Dendritic cell treated with granulocyte-macrophage colony-stimulating factor and Interleukin-4, amounts not matched to agents 40 ng/mL and 50 ng/mL, for 4 days (primary cell): Measurements from ENCODE around the gene SIT1.

Source experiments
- H3K27ac Mint-ChIP-seq: one replicate; pipeline ENCODE4 v1.8.0; 2022; ENCODE audit warnings: mild to moderate bottlenecking, mixed read lengths
- H3K27me3 Mint-ChIP-seq: one replicate; pipeline ENCODE4 v1.8.0; 2022; ENCODE audit warnings: mild to moderate bottlenecking, mixed read lengths
- H3K36me3 Mint-ChIP-seq: one replicate; pipeline ENCODE4 v1.8.0; 2022; ENCODE audit warnings: low read depth, mixed read lengths
- H3K4me1 Mint-ChIP-seq: one replicate; pipeline ENCODE4 v1.8.0; 2022; ENCODE audit warnings: low read depth, mixed read lengths
- H3K4me3 Mint-ChIP-seq: one replicate; pipeline ENCODE4 v1.8.0; 2022; ENCODE audit warnings: mild to moderate bottlenecking, moderate library complexity, mixed read lengths
- H3K9me3 Mint-ChIP-seq: one replicate; pipeline ENCODE4 v1.8.0; 2022; ENCODE audit warnings: mixed read lengths
- intact Hi-C: fragments of 100-400 bp; cut with micrococcal nuclease; formaldehyde crosslinking; loops from one replicate; pipeline ENCODE4 v1.15.0; 2022

Gene SIT1, protein sequence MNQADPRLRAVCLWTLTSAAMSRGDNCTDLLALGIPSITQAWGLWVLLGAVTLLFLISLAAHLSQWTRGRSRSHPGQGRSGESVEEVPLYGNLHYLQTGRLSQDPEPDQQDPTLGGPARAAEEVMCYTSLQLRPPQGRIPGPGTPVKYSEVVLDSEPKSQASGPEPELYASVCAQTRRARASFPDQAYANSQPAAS

GRCh38 chr9:35650341-35651158, at the start of gene SIT1:
Gene SIT1 (minus strand): TSS chr9:35650931. CDS start chr9:35650853, 78 bp downstream.
- Mint-ChIP-seq H3K4me3 (no peak within 1 kb of the TSS), H3K4me1 (peaks cover 61% of the 10 kb centered on the region), H3K27me3 (peaks cover 2% of the 10 kb centered on the region), H3K36me3 (peaks cover 8% of the 10 kb centered on the region), H3K27ac (peak within 1 kb of the TSS; percentile 78), H3K9me3 (no peaks in the 10 kb centered on the region)
- intact Hi-C loops: no loop called here

DNA sequence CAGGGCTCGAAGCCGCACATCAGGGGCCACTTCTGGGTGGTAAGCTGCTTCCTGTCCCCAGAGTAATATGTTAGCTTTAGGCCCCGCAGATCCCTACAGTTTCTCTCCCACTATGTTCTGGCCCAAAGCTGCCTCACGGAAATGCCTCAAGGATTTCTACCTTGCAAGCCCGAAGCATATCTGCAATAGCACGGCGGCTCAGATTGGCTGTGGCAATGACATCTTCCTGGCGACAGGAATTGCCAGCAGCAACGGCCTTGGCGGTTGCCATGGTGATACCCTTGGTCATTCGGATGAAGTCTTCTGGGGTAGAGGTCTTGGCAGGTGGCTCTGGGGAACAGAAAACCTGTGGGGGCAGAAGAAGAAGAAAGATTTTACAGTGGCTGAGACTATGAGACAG, 49.3 kb upstream of the SIT1 start:
- intact Hi-C loops: no loop called here
- Mint-ChIP-seq H3K9me3 (no peaks in the 10 kb centered on the region), H3K4me1 (no peaks in the 10 kb centered on the region), H3K27ac (no peak overlapping the region), H3K4me3 (no peak overlapping the region), H3K27me3 (no peaks in the 10 kb centered on the region), H3K36me3 (no peaks in the 10 kb centered on the region)

GRCh38 chr9:35698231-35698630, 47.5 kb upstream of the SIT1 start:
- no peak overlapping the region for H3K4me3 Mint-ChIP-seq
- no peaks in the 10 kb centered on the region for H3K4me1 Mint-ChIP-seq
- H3K27me3 Mint-ChIP-seq: no peaks in the 10 kb centered on the region
- no peak overlapping the region for H3K27ac Mint-ChIP-seq
- H3K9me3 Mint-ChIP-seq: no peaks in the 10 kb centered on the region
- intact Hi-C loops: no loop called here
- no peaks in the 10 kb centered on the region for H3K36me3 Mint-ChIP-seq

- H3K36me3 Mint-ChIP-seq: no peaks in the 10 kb centered on the region
- intact Hi-C loops: no loop called here
- H3K9me3 Mint-ChIP-seq: no peaks in the 10 kb centered on the region
- H3K27me3 Mint-ChIP-seq: no peaks in the 10 kb centered on the region
- H3K4me1 Mint-ChIP-seq: no peaks in the 10 kb centered on the region
- H3K27ac Mint-ChIP-seq: no peak overlapping the region
- H3K4me3 Mint-ChIP-seq: no peak overlapping the region
Measured at GRCh38 chr9:35697486-35697885, 46.8 kb upstream of the SIT1 start.

GRCh38 chr9:35696520-35697215, 45.9 kb upstream of the SIT1 start:
- peaks cover 5% of the 10 kb centered on the region for H3K4me1 Mint-ChIP-seq
- H3K4me3 Mint-ChIP-seq: no peak overlapping the region
- H3K27me3 Mint-ChIP-seq: no peaks in the 10 kb centered on the region
- no peaks in the 10 kb centered on the region for H3K36me3 Mint-ChIP-seq
- H3K27ac Mint-ChIP-seq: no peak overlapping the region
- intact Hi-C loops: no loop called here
- H3K9me3 Mint-ChIP-seq: no peaks in the 10 kb centered on the region

DNA sequence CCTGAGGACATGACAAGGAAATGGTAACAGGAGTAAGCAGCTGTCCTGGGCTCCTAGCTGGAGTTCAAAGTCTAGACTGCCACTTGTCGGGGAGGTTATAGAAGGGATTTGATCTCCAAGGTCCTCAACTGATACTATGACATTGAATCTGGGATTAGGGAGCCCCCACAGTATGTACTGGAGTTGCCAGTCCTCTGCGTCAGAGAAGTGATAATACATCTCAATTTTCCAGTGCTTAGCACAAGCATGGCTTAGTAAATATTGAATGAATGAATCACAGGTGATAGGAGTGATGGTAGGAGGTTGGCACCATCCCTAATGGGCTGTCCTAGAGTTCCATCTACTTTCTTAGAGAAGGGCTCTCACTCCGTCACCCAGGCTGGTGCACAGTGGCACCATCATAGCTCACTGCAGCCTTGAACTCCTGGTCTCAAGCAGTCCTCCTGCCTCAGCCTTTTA, 45.2 kb upstream of the SIT1 start:
- no peak overlapping the region for H3K27ac Mint-ChIP-seq
- no peaks in the 10 kb centered on the region for H3K9me3 Mint-ChIP-seq
- H3K4me3 Mint-ChIP-seq: no peak overlapping the region
- H3K27me3 Mint-ChIP-seq: no peaks in the 10 kb centered on the region
- intact Hi-C loops: no loop called here
- peaks cover under 1% of the 10 kb centered on the region for H3K36me3 Mint-ChIP-seq
- H3K4me1 Mint-ChIP-seq: peaks cover 12% of the 10 kb centered on the region

GRCh38 chr9:35691757-35692301, 41.1 kb upstream of the SIT1 start:
- H3K4me3 Mint-ChIP-seq: no peak overlapping the region
- peaks cover 37% of the 10 kb centered on the region for H3K4me1 Mint-ChIP-seq
- peaks cover 7% of the 10 kb centered on the region for H3K36me3 Mint-ChIP-seq
- peak overlapping the region; percentile 83 for H3K27ac Mint-ChIP-seq
- H3K9me3 Mint-ChIP-seq: no peaks in the 10 kb centered on the region
- H3K27me3 Mint-ChIP-seq: peaks cover 18% of the 10 kb centered on the region
- intact Hi-C loops: loop anchor here (5.0 kb wide), 1 partner anchor 45 kb away; no protein-coding TSS in a partner anchor

DNA sequence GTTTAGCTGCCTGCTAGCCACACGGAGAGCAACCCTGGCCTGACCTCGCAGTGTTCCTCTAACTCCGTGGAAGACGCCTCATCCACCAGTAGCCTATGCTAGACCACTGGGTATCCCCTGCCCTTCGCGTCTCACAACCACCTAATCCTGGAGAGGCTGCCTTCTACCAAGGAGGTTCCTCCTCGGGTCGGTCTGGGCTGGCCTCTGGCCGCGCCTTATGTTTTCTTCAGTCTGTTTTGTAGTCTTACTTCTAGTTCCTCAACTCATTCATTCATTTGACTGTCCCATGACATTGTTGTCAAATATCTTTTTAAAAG, 40.6 kb upstream of the SIT1 start:
- Mint-ChIP-seq H3K4me1 (peaks cover 37% of the 10 kb centered on the region), H3K36me3 (peaks cover 7% of the 10 kb centered on the region), H3K27me3 (peaks cover 18% of the 10 kb centered on the region), H3K27ac (peak overlapping the region; percentile 83), H3K4me3 (peak overlapping the region; percentile 86), H3K9me3 (no peaks in the 10 kb centered on the region)
- intact Hi-C loops: loop anchor here (5.0 kb wide), 1 partner anchor 44 kb away; no protein-coding TSS in a partner anchor

DNA sequence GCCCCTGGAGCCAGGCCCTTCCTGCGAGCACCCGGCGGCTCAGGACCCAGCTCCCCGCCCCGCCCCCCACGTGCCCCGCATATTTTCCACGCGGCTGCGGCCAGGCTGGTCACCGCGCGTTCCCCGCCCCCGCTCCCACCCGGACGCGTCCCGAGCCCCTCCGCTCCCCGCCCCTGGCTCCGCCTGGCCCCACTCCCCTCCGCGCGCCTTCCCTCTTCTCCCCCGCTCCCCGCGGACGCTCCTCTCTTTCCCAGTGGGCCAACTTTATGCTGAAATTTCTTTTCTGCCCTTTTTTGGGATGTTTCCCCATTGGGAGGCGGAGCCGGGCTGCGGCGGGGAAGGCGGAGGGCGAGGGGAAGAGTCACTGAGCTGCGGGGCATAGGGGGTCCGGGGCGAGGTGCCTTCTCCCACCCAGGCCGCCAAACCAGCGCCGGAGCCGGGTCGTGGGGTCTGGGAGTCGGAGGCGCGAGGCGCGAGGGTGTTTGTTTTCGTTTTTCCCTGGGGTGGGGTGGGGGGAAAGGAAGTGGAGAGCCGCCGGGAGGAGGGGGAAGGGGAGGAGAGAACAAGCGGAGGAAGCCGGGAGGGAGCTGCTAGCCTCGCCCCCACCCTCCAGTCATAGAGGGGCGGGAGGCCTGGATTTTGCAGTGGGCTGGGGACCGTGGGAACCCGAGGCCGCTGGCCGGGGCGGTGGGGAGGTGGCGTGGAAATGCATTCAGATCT, 40.0 kb upstream of the SIT1 start:
- Mint-ChIP-seq H3K9me3 (no peaks in the 10 kb centered on the region), H3K4me3 (peak overlapping the region; percentile 86), H3K27me3 (peaks cover 18% of the 10 kb centered on the region), H3K27ac (peak overlapping the region; percentile 83), H3K36me3 (peaks cover 7% of the 10 kb centered on the region), H3K4me1 (peaks cover 37% of the 10 kb centered on the region)
- intact Hi-C loops: loop anchor here (5.0 kb wide), 1 partner anchor 43 kb away; no protein-coding TSS in a partner anchor

- H3K9me3 Mint-ChIP-seq: no peaks in the 10 kb centered on the region
- intact Hi-C loops: loop anchor here (5.0 kb wide), 1 partner anchor 43 kb away; no protein-coding TSS in a partner anchor
- H3K36me3 Mint-ChIP-seq: peaks cover 11% of the 10 kb centered on the region
- peaks cover 37% of the 10 kb centered on the region for H3K4me1 Mint-ChIP-seq
- peak overlapping the region; percentile 86 for H3K4me3 Mint-ChIP-seq
- H3K27me3 Mint-ChIP-seq: peaks cover 18% of the 10 kb centered on the region
- peak overlapping the region; percentile 83 for H3K27ac Mint-ChIP-seq
Measured at GRCh38 chr9:35690294-35690613, 39.5 kb upstream of the SIT1 start.

DNA sequence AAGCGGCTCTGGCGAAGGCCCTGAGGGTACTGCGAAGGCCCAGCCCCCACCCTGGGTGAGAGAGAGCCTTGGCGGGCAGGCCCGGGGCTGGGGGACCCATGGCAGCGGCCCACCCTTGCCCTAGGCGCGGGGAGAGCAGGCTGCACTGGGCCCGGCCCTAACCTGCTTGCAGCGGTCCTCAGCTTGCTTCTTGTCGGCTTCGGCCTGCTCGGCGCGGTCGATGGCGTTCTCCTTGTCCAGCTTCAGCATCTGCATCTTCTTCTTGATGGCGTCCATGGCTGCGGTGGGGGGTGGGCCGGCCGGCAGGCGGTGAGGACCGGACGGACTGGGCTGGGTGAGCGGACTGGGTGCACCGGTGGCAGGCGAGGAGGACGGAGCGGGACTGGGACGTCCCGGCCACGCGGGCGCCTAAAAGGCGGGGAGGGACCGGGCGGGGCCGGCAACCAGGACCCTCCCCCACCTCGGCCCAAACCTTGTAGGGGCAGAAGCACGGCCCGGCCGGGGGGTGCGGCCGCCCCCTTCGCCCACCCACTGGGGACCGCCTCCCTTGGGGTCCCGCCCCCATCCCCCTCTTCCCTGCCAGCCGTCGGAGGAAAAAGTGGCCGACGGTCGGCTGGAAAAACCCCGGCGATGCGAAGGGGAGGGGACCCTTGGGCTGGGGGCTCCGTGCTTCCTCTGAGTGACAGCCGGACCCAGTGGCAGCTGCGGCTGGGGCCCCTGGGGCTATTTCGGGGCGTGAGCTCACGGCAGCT, 39.0 kb upstream of the SIT1 start, which contains the start of gene TPM2:
Gene TPM2, minus strand, starts transcription at position 384 of the 752 bp plus-strand sequence. Its CDS starts 108 bp downstream, at position 276.
- H3K4me1 Mint-ChIP-seq: peaks cover 37% of the 10 kb centered on the region
- H3K36me3 Mint-ChIP-seq: peaks cover 13% of the 10 kb centered on the region
- peaks cover 18% of the 10 kb centered on the region for H3K27me3 Mint-ChIP-seq
- intact Hi-C loops: loop anchor here (5.0 kb wide), 1 partner anchor 42 kb away; no protein-coding TSS in a partner anchor
- no peaks in the 10 kb centered on the region for H3K9me3 Mint-ChIP-seq
- peak within 1 kb of the TSS; percentile 86 for H3K4me3 Mint-ChIP-seq
- peak within 1 kb of the TSS; percentile 83 for H3K27ac Mint-ChIP-seq

- H3K4me3 Mint-ChIP-seq: peak overlapping the region; percentile 42
- intact Hi-C loops: no loop called here
- H3K9me3 Mint-ChIP-seq: no peaks in the 10 kb centered on the region
- peaks cover 13% of the 10 kb centered on the region for H3K36me3 Mint-ChIP-seq
- H3K27ac Mint-ChIP-seq: peak overlapping the region; percentile 12
- peaks cover 37% of the 10 kb centered on the region for H3K4me1 Mint-ChIP-seq
- peaks cover 18% of the 10 kb centered on the region for H3K27me3 Mint-ChIP-seq
Measured at GRCh38 chr9:35688558-35689541, 38.1 kb upstream of the SIT1 start.
